22Rv1 (cell line): ENCODE data around the gene KRTAP17-1.

Source experiments
- CTCF ChIP-seq: fragments of 450-650 bp; IDR thresholded peaks from 2 replicates; pipeline ENCODE4 v1.5.1; 2017; ENCODE audit warnings: mild to moderate bottlenecking
- ZFX ChIP-seq: fragments of 450-650 bp; IDR thresholded peaks from 2 replicates; pipeline ENCODE4 v1.6.1; 2017; ENCODE audit warnings: antibody characterized with exemption, borderline replicate concordance

GRCh38 chr17:41325611-41326010 is 10.1 kb upstream of the KRTAP17-1 start:
- TF ChIP-seq CTCF (no peak), ZFX (no peak)
